Measurements from ENCODE around the gene FAM171A2. TPM values are rescaled to one million over a fixed set of nuclear protein-coding genes. Genes with fewer than 3 reads are reported as not detected.

FAM171A2 gene
- total and polyA plus RNA-seq, 2 of the 4 experiments (the other 2 are of a cell fraction): 3.2 to 5.9 TPM

- Histone ChIP-seq H3K4ac (ENCODE audit: low read depth, low read length) (no peak overlapping the region), H3K4me1 (ENCODE audit: control insufficient read depth, insufficient read depth, low read length) (no peaks in the 10 kb centered on the region), H3K4me2 (ENCODE audit: low read depth, low read length) (no peak overlapping the region), H3K14ac (replicated peaks; ENCODE audit: low read depth, low read length) (no peak overlapping the region), H3K36me3 (ENCODE audit: control insufficient read depth, insufficient read depth, low read length) (peaks cover 43% of the 10 kb centered on the region), H3K9me1 (ENCODE audit: insufficient read depth, low read length) (no peaks in the 10 kb centered on the region), H3K27me3 (ENCODE audit: control insufficient read depth, insufficient read depth, low read length) (no peaks in the 10 kb centered on the region), H3K79me1 (ENCODE audit: low read depth in 1 of 2, low read length in 2 of 2) (peaks cover 0 to 13% of the 10 kb centered on the region in 2 experiments; a peak in 1 of 4 replicates), H2AK9ac (replicated peaks; ENCODE audit: low read depth, low read length, poor library complexity) (no peak overlapping the region), H3K27ac (ENCODE audit: insufficient read depth, low read length) (no peak overlapping the region), H4K91ac (ENCODE audit: insufficient read depth, low read depth, low read length) (no peak overlapping the region), H3K9me3 (ENCODE audit: control insufficient read depth, insufficient read depth, low read length) (no peaks in the 10 kb centered on the region), H4K5ac (ENCODE audit: low read depth, low read length) (no peak overlapping the region), H4K20me1 (ENCODE audit: insufficient read depth, low read length) (peaks cover 16% of the 10 kb centered on the region; the same call in 1 of the 2 replicates), H3K23ac (ENCODE audit: low read depth, low read length) (no peak overlapping the region), H2AFZ (replicated peaks; ENCODE audit: low read length, poor library complexity) (no peak overlapping the region), H2BK5ac (ENCODE audit: low read depth, low read length, poor library complexity, severe bottlenecking) (no peak overlapping the region), H4K8ac (ENCODE audit: low read depth in 2 of 2, low read length in 2 of 2) (no peak overlapping the region), H2BK120ac (ENCODE audit: low read depth, low read length) (no peak overlapping the region), H2BK15ac (ENCODE audit: low read depth, low read length) (no peak overlapping the region), H2AK5ac (ENCODE audit: low read depth, low read length) (no peak overlapping the region), H3K56ac (ENCODE audit: extremely low read depth, insufficient read depth, low read length) (no peak overlapping the region), H3K18ac (ENCODE audit: low read depth, low read length) (no peak overlapping the region), H3K9ac (ENCODE audit: low read depth, low read length) (no peak overlapping the region), H3K4me3 (ENCODE audit: insufficient read depth, low read depth, low read length) (no peak overlapping the region), H2BK20ac (ENCODE audit: low read depth, low read length) (no peak overlapping the region)
- in situ Hi-C loops (cut with MboI; ENCODE audit: low sequenced_read_pairs): no loop called here
- WGBS, 2 experiments (ENCODE audit: extremely low coverage in 2 of 2, insufficient read length in 1 of 2): 91% methylated on average over 16 of the region's 36 CpGs; no CpG with 5 or more reads in 1 of the 2 experiments
- DNase-seq (no peak), ATAC-seq (ENCODE audit: low read depth) (no peak)
- BruUV-seq (replicated peaks): TSS peak; percentile 93
- CTCF ChIA-PET: no interaction called here
- POLR2A ChIA-PET (ENCODE audit: unreplicated experiment): no interaction called here
- intact Hi-C loops (cut with micrococcal nuclease): no loop called here
- dilution Hi-C loops (cut with HindIII; ENCODE audit: low sequenced_read_pairs, unreplicated experiment): no loop called here
- no peak for TF ChIP-seq MXI1 (IDR thresholded peaks at IDR 0.05; ENCODE audit: borderline replicate concordance, low read depth, low read length)
- TF ChIP-seq NFE2L2 (IDR thresholded peaks at IDR 0.05; ENCODE audit: low read depth, low read length): no peak
- no peak for TF ChIP-seq FOS (IDR thresholded peaks at IDR 0.05; ENCODE audit: low read depth, low read length)
- TF ChIP-seq SMC3 (IDR thresholded peaks at IDR 0.05; ENCODE audit: low read depth, low read length): no peak
- no peak for TF ChIP-seq USF2 (IDR thresholded peaks at IDR 0.05; ENCODE audit: low read depth, low read length)
- TF ChIP-seq RCOR1 (IDR thresholded peaks at IDR 0.05; ENCODE audit: insufficient replicate concordance, low read length): no peak
- TF ChIP-seq RAD21 (IDR thresholded peaks at IDR 0.05; ENCODE audit: low read length): no peak
- TF ChIP-seq, protein P1, sequence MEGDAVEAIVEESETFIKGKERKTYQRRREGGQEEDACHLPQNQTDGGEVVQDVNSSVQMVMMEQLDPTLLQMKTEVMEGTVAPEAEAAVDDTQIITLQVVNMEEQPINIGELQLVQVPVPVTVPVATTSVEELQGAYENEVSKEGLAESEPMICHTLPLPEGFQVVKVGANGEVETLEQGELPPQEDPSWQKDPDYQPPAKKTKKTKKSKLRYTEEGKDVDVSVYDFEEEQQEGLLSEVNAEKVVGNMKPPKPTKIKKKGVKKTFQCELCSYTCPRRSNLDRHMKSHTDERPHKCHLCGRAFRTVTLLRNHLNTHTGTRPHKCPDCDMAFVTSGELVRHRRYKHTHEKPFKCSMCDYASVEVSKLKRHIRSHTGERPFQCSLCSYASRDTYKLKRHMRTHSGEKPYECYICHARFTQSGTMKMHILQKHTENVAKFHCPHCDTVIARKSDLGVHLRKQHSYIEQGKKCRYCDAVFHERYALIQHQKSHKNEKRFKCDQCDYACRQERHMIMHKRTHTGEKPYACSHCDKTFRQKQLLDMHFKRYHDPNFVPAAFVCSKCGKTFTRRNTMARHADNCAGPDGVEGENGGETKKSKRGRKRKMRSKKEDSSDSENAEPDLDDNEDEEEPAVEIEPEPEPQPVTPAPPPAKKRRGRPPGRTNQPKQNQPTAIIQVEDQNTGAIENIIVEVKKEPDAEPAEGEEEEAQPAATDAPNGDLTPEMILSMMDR (conservative IDR thresholded peaks at IDR 0.05; ENCODE audit: low read depth, low read length): no peak
- TF ChIP-seq MAFK (IDR thresholded peaks at IDR 0.05; ENCODE audit: low read depth, low read length): no peak
- TF ChIP-seq RFX5 (IDR thresholded peaks at IDR 0.05; ENCODE audit: low read depth, low read length): no peak
- no peak for TF ChIP-seq BHLHE40 (IDR thresholded peaks at IDR 0.05; ENCODE audit: low read depth, low read length)
- TF ChIP-seq MAZ (IDR thresholded peaks at IDR 0.05; ENCODE audit: borderline replicate concordance, low read depth, low read length): no peak
- TF ChIP-seq CEBPB (IDR thresholded peaks at IDR 0.05; ENCODE audit: low read depth, low read length): no peak
- TF ChIP-seq POLR2A (IDR thresholded peaks at IDR 0.05; ENCODE audit: low read depth, low read length): no peak
- TF ChIP-seq CHD1 (IDR thresholded peaks at IDR 0.05; ENCODE audit: low read depth, low read length): no peak
These were observed 11.5 kb downstream of the FAM171A2 start for GRCh38 chr17:44351961-44352827.

All from IMR-90 (cell line).